WI38 (cell line): ENCODE data around the gene CCDC89.

Experiments
- H3K4me3 ChIP-seq: 2 replicates; pipeline ENCODE4 v1.5.1; 2011; ENCODE audit warnings: low read depth, mild to moderate bottlenecking, control low read depth, low read length
- TF ChIP-seq, protein P1 (sequence below): IDR thresholded peaks from 2 replicates; pipeline ENCODE4 v1.5.1; 2012; ENCODE audit warnings: low read depth, mild to moderate bottlenecking, control low read depth, low read length

CCDC89 gene

GRCh38 chr11:85718991-85719807 lies 33.2 kb upstream of the CCDC89 start:
- TF ChIP-seq, protein P1, sequence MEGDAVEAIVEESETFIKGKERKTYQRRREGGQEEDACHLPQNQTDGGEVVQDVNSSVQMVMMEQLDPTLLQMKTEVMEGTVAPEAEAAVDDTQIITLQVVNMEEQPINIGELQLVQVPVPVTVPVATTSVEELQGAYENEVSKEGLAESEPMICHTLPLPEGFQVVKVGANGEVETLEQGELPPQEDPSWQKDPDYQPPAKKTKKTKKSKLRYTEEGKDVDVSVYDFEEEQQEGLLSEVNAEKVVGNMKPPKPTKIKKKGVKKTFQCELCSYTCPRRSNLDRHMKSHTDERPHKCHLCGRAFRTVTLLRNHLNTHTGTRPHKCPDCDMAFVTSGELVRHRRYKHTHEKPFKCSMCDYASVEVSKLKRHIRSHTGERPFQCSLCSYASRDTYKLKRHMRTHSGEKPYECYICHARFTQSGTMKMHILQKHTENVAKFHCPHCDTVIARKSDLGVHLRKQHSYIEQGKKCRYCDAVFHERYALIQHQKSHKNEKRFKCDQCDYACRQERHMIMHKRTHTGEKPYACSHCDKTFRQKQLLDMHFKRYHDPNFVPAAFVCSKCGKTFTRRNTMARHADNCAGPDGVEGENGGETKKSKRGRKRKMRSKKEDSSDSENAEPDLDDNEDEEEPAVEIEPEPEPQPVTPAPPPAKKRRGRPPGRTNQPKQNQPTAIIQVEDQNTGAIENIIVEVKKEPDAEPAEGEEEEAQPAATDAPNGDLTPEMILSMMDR: no peak
- H3K4me3 ChIP-seq: peak overlapping the region; percentile 70

- TF ChIP-seq, protein P1: no peak
- peak overlapping the region; percentile 70 for H3K4me3 ChIP-seq
Measured at GRCh38 chr11:85718126-85718943, 32.3 kb upstream of the CCDC89 start.

- H3K4me3 ChIP-seq: peak overlapping the region; percentile 70
- TF ChIP-seq, protein P1: no peak
Measured at GRCh38 chr11:85717429-85717828, 31.4 kb upstream of the CCDC89 start.

DNA sequence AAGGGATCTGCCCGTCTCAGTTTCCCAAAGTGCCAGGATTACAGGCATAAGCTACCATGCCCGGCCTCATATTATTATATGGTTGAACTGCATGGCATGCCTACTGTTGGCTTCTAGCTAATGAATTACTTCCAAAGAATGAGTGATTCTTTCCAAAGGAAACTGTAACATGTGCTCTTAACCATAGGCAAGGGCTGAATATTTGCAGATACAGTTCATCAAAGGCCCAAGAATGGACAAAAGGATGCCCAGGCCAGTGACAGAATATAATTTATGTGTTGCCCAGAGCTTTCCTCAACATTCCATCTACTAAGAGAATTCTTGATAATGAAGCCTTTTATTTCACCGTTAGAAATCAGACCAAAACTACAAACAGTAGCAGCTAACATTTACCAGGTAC lies 27.0 kb upstream of the CCDC89 start:
- no peak overlapping the region for H3K4me3 ChIP-seq
- TF ChIP-seq, protein P1: no peak

GRCh38 chr11:85710917-85711316 lies 24.9 kb upstream of the CCDC89 start:
- no peak overlapping the region for H3K4me3 ChIP-seq
- TF ChIP-seq, protein P1: no peak

- TF ChIP-seq, protein P1: no peak
Measured at GRCh38 chr11:85709941-85710702, 24.1 kb upstream of the CCDC89 start.

More at GRCh38 chr11:85709941-85710702, 24.1 kb upstream of the CCDC89 start:
- no peak overlapping the region for H3K4me3 ChIP-seq
